GM12878 (cell line): ENCODE data around the gene ZDHHC14.

Source experiments
- CHD1 ChIP-seq: IDR thresholded peaks from 2 replicates; pipeline ENCODE4 v1.6.1; 2012; ENCODE audit warnings: low read depth, low read length, improper control_type of control experiment
- CHD2 ChIP-seq: IDR thresholded peaks from 2 replicates; pipeline ENCODE4 v1.6.1; 2011; ENCODE audit warnings: low read depth, low read length, improper control_type of control experiment, borderline replicate concordance
- EZH2 ChIP-seq: IDR thresholded peaks from 2 replicates; pipeline ENCODE4 v1.6.1; 2012; ENCODE audit warnings: low read depth, mild to moderate bottlenecking, control low read depth, inconsistent platforms, low read length, borderline replicate concordance; ENCODE audit not compliant: control insufficient read depth
- FOXK2 ChIP-seq: fragments of 450-650 bp; IDR thresholded peaks from 2 replicates; pipeline ENCODE4 v1.6.1; 2017; ENCODE audit warnings: mild to moderate bottlenecking, moderate library complexity
- GABPA ChIP-seq: IDR thresholded peaks from 2 replicates; pipeline ENCODE4 v1.6.1; 2014; ENCODE audit warnings: antibody characterized with exemption, low read depth, mild to moderate bottlenecking, inconsistent platforms
- KLF5 ChIP-seq: fragments of 450-650 bp; IDR thresholded peaks from 2 replicates; pipeline ENCODE4 v1.6.1; 2014; ENCODE audit warnings: mild to moderate bottlenecking; ENCODE audit not compliant: partially characterized antibody
- POLR2A ChIP-seq: IDR thresholded peaks from 2 replicates; pipeline ENCODE4 v1.6.1; 2011; ENCODE audit warnings: low read depth, mild to moderate bottlenecking, low read length
- TF ChIP-seq, protein P1 (sequence below): fragments of 450-650 bp; IDR thresholded peaks from 2 replicates; pipeline ENCODE4 v1.6.1; 2017; ENCODE audit warnings: mild to moderate bottlenecking
- TF ChIP-seq, protein P2 (sequence below), 3 experiments: IDR thresholded peaks in 2 of 3; conservative IDR thresholded peaks in 1 of 3; 2 replicates each; pipeline ENCODE4 v1.5.1; 2011; ENCODE audit warnings: low read depth in 3 of 3, low read length in 3 of 3, mild to moderate bottlenecking in 3 of 3, control low read depth in 2 of 3, moderate library complexity in 2 of 3, inconsistent platforms in 1 of 3, mixed read lengths in 1 of 3; ENCODE audit not compliant: control insufficient read depth in 2 of 3, insufficient read depth in 1 of 3; ENCODE audit errors: extremely low read depth in 1 of 3
- TF ChIP-seq, protein P3 (sequence below): fragments of 450-650 bp; IDR thresholded peaks from 2 replicates; pipeline ENCODE4 v1.6.1; 2018; ENCODE audit warnings: mild to moderate bottlenecking, low read depth, moderate library complexity; ENCODE audit not compliant: partially characterized antibody
- TF ChIP-seq, protein P4 (sequence below): IDR thresholded peaks from 2 replicates; pipeline ENCODE4 v1.6.1; 2012; ENCODE audit warnings: low read depth, low read length, improper control_type of control experiment

DNA sequence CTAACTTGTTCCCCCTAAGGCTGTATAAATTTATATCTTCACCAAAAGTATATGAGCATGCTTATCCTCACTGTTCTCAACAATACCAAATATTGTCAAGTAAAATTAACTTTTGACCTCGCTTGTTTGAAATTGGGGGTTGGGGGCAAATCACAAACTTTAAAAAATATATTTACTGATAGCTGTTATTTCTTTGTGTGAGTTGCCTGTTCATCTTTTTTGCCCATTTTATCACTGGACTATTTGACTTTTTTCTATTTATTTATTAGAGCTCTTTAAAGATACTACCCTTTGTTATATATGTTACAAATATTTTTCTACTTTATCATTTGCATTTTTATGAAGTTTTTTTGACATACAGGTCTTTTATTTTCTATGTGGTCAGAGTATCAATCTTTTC is 187.7 kb downstream of the ZDHHC14 start:
- no peak for TF ChIP-seq POLR2A
- TF ChIP-seq, protein P1, sequence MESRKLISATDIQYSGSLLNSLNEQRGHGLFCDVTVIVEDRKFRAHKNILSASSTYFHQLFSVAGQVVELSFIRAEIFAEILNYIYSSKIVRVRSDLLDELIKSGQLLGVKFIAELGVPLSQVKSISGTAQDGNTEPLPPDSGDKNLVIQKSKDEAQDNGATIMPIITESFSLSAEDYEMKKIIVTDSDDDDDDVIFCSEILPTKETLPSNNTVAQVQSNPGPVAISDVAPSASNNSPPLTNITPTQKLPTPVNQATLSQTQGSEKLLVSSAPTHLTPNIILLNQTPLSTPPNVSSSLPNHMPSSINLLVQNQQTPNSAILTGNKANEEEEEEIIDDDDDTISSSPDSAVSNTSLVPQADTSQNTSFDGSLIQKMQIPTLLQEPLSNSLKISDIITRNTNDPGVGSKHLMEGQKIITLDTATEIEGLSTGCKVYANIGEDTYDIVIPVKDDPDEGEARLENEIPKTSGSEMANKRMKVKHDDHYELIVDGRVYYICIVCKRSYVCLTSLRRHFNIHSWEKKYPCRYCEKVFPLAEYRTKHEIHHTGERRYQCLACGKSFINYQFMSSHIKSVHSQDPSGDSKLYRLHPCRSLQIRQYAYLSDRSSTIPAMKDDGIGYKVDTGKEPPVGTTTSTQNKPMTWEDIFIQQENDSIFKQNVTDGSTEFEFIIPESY = no peak
- TF ChIP-seq EZH2 = no peak
- TF ChIP-seq CHD1 = no peak
- TF ChIP-seq, protein P2, sequence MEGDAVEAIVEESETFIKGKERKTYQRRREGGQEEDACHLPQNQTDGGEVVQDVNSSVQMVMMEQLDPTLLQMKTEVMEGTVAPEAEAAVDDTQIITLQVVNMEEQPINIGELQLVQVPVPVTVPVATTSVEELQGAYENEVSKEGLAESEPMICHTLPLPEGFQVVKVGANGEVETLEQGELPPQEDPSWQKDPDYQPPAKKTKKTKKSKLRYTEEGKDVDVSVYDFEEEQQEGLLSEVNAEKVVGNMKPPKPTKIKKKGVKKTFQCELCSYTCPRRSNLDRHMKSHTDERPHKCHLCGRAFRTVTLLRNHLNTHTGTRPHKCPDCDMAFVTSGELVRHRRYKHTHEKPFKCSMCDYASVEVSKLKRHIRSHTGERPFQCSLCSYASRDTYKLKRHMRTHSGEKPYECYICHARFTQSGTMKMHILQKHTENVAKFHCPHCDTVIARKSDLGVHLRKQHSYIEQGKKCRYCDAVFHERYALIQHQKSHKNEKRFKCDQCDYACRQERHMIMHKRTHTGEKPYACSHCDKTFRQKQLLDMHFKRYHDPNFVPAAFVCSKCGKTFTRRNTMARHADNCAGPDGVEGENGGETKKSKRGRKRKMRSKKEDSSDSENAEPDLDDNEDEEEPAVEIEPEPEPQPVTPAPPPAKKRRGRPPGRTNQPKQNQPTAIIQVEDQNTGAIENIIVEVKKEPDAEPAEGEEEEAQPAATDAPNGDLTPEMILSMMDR (IDR thresholded peaks at IDR 0.05 in 2 of 3, conservative IDR thresholded peaks at IDR 0.05 in 1 of 3; ENCODE audit: control insufficient read depth in 2 of 3, extremely low read depth in 1 of 3, insufficient read depth in 1 of 3, low read depth in 3 of 3, low read length in 3 of 3) = no peak
- no peak for TF ChIP-seq GABPA
- TF ChIP-seq, protein P3, sequence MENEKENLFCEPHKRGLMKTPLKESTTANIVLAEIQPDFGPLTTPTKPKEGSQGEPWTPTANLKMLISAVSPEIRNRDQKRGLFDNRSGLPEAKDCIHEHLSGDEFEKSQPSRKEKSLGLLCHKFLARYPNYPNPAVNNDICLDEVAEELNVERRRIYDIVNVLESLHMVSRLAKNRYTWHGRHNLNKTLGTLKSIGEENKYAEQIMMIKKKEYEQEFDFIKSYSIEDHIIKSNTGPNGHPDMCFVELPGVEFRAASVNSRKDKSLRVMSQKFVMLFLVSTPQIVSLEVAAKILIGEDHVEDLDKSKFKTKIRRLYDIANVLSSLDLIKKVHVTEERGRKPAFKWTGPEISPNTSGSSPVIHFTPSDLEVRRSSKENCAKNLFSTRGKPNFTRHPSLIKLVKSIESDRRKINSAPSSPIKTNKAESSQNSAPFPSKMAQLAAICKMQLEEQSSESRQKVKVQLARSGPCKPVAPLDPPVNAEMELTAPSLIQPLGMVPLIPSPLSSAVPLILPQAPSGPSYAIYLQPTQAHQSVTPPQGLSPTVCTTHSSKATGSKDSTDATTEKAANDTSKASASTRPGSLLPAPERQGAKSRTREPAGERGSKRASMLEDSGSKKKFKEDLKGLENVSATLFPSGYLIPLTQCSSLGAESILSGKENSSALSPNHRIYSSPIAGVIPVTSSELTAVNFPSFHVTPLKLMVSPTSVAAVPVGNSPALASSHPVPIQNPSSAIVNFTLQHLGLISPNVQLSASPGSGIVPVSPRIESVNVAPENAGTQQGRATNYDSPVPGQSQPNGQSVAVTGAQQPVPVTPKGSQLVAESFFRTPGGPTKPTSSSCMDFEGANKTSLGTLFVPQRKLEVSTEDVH = no peak
- TF ChIP-seq KLF5 = no peak
- TF ChIP-seq, protein P4, sequence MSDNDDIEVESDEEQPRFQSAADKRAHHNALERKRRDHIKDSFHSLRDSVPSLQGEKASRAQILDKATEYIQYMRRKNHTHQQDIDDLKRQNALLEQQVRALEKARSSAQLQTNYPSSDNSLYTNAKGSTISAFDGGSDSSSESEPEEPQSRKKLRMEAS = no peak
- no peak for TF ChIP-seq FOXK2
- TF ChIP-seq CHD2 = no peak
